HCT116 (cell line): Measurements from ENCODE around the gene DPYD. TPM values are rescaled to one million over a fixed set of nuclear protein-coding genes. Genes with fewer than 3 reads are reported as not detected.

Experiments used
- ATAC-seq: fragments of 200-7000 bp; cut with Tn5 transposase; 2 replicates; pipeline ENCODE4 v1.9.1; 2020; ENCODE audit warnings: mild to moderate bottlenecking, moderate library complexity
- BruUV-seq: library from RNA; stranded (reverse); fragments of 400-500 nt; replicated peaks from 2 replicates; lab custom pipeline; 2021; lab: Mats Ljungman, UMichigan
- CTCF ChIA-PET: fragments of 300-600 bp; sonication (Branson Sonifier 250); formaldehyde crosslinking; loops from one replicate; lab custom pipeline; 2021; ENCODE audit warnings: antibody characterized with exemption; lab: Charles Lee
- POLR2A ChIA-PET: fragments of 300-600, 350-600 bp; sonication (Branson Sonifier 250); formaldehyde crosslinking; loops from one replicate; lab custom pipeline; 2021; ENCODE audit warnings: antibody characterized with exemption; lab: Charles Lee
- RAD21 ChIA-PET, 2 experiments: fragments of 300-600 bp; sonication (Branson Sonifier 250); formaldehyde crosslinking; loops; one replicate each; lab custom pipeline; 2023; ENCODE audit warnings: low total read pairs in 2 of 2; ENCODE audit not compliant: uncharacterized antibody in 2 of 2, unreplicated experiment in 2 of 2, low non-redundant PET in 1 of 2; lab: Charles Lee
- DNase-seq: peaks from one replicate; pipeline ENCODE4 v3.0.0-alpha.2; 2010; ENCODE audit warnings: low read depth, low spot score
- H2AFZ ChIP-seq: fragments of 200-600 bp; shearing (Covaris generic), sonication (generic); 2 replicates; pipeline ENCODE4 v1.6.1; 2017; ENCODE audit warnings: low read depth, mixed run types, mixed read lengths, antibody characterized with exemption, low read length; ENCODE audit not compliant: poor library complexity, severe bottlenecking
- H3K27ac ChIP-seq: 2 replicates; pipeline ENCODE4 v1.5.1; 2012; ENCODE audit warnings: low read depth, low read length
- H3K27me3 ChIP-seq: fragments of 200-600 bp; sonication (generic); 2 replicates; pipeline ENCODE4 v1.6.1; 2016; ENCODE audit warnings: mixed run types, low read length, mixed read lengths; ENCODE audit not compliant: insufficient read depth
- H3K36me3 ChIP-seq, 2 experiments: fragments of 200-500 bp in 1 of 2; fragments of 200-600 bp in 1 of 2; sonication (Bioruptor generic) in 1 of 2; sonication (generic) in 1 of 2; 2 replicates each; pipeline versions ENCODE4 v1.5.1 to v1.6.1; 2014 to 2016; ENCODE audit warnings: low read length in 2 of 2, inconsistent platforms in 1 of 2, mixed read lengths in 1 of 2, mixed run types in 1 of 2; ENCODE audit not compliant: insufficient read depth in 2 of 2, control insufficient read depth in 1 of 2
- H3K4me1 ChIP-seq, 2 experiments: fragments of 200-600 bp in 1 of 2; sonication (generic) in 1 of 2; 2 replicates each; pipeline versions ENCODE4 v1.5.1 to v1.6.1; 2012 to 2017; ENCODE audit warnings: low read length in 2 of 2, inconsistent platforms in 1 of 2, mild to moderate bottlenecking in 1 of 2, mixed read lengths in 1 of 2, mixed run types in 1 of 2, moderate library complexity in 1 of 2; ENCODE audit not compliant: insufficient read depth in 2 of 2, control insufficient read depth in 1 of 2
- H3K4me2 ChIP-seq: fragments of 200-600 bp; sonication (generic); 2 replicates; pipeline ENCODE4 v1.6.1; 2017; ENCODE audit warnings: mixed run types, low read length, mixed read lengths
- H3K4me3 ChIP-seq, 2 experiments: fragments of 200-600 bp in 1 of 2; sonication (generic) in 1 of 2; replicated peaks in 1 of 2; 2 replicates each; pipeline ENCODE4 v1.5.1; 2011 to 2016; ENCODE audit warnings: low read length in 2 of 2, control low read depth in 1 of 2, low read depth in 1 of 2, mild to moderate bottlenecking in 1 of 2, mixed read lengths in 1 of 2, mixed run types in 1 of 2
- H3K79me2 ChIP-seq: fragments of 200-600 bp; sonication (generic); 2 replicates; pipeline ENCODE4 v1.6.1; 2017; ENCODE audit warnings: mild to moderate bottlenecking, mixed run types, low read length, moderate library complexity, mixed read lengths; ENCODE audit not compliant: insufficient read depth
- H3K9ac ChIP-seq: fragments of 200-600 bp; sonication (generic); 2 replicates; pipeline ENCODE4 v1.6.1; 2016; ENCODE audit warnings: low read length, mixed read lengths
- H3K9me2 ChIP-seq: fragments of 200-600 bp; sonication (generic), shearing (Covaris generic); 2 replicates; pipeline ENCODE4 v1.6.1; 2017; ENCODE audit warnings: mixed run types, mild to moderate bottlenecking, moderate library complexity; ENCODE audit not compliant: insufficient read depth
- H3K9me3 ChIP-seq, 2 experiments: fragments of 200-500 bp in 1 of 2; fragments of 200-600 bp in 1 of 2; sonication (Bioruptor generic) in 1 of 2; sonication (generic) in 1 of 2; 2 replicates each; pipeline ENCODE4 v1.6.1; 2014 to 2017; ENCODE audit warnings: low read length in 2 of 2, mixed read lengths in 2 of 2, inconsistent platforms in 1 of 2, low read depth in 1 of 2, mild to moderate bottlenecking in 1 of 2, mixed run types in 1 of 2, moderate library complexity in 1 of 2; ENCODE audit not compliant: control insufficient read depth in 1 of 2, insufficient read depth in 1 of 2
- H4K20me1 ChIP-seq: fragments of 200-600 bp; sonication (generic), shearing (Covaris generic); 2 replicates; pipeline ENCODE4 v1.6.1; 2017; ENCODE audit warnings: mixed run types, mild to moderate bottlenecking, moderate library complexity; ENCODE audit not compliant: insufficient read depth
- CBX3 ChIP-seq: IDR thresholded peaks from 2 replicates; pipeline ENCODE4 v1.6.1; 2012; ENCODE audit warnings: low read depth
- EZH2 ChIP-seq: fragments of 200-600 bp; sonication (generic); IDR thresholded peaks from 2 replicates; pipeline ENCODE4 v1.6.1; 2017; ENCODE audit warnings: antibody characterized with exemption, mixed run types
- EZH2phosphoT487 ChIP-seq: fragments of 200-600 bp; IDR thresholded peaks from 2 replicates; pipeline ENCODE4 v1.6.1; 2018; ENCODE audit warnings: antibody characterized with exemption, borderline replicate concordance
- FOSL1 ChIP-seq: IDR thresholded peaks from 2 replicates; pipeline ENCODE4 v1.6.1; 2012; ENCODE audit warnings: low read depth
- MAX ChIP-seq: IDR thresholded peaks from 2 replicates; pipeline ENCODE4 v1.6.1; 2012
- POLR2A ChIP-seq: IDR thresholded peaks from 2 replicates; pipeline ENCODE4 v1.7.0; 2011; ENCODE audit warnings: borderline replicate concordance; ENCODE audit not compliant: insufficient read depth, insufficient read length; ENCODE audit errors: extremely low read depth
- RAD21 ChIP-seq: IDR thresholded peaks from 2 replicates; pipeline ENCODE4 v1.6.1; 2012; ENCODE audit warnings: low read depth, mild to moderate bottlenecking
- REST ChIP-seq: IDR thresholded peaks from 2 replicates; pipeline ENCODE4 v1.6.1; 2012; ENCODE audit warnings: low read depth
- SIN3A ChIP-seq: IDR thresholded peaks from 2 replicates; pipeline ENCODE4 v1.6.1; 2012; ENCODE audit warnings: low read depth
- SP1 ChIP-seq: IDR thresholded peaks from 2 replicates; pipeline ENCODE4 v1.6.1; 2012; ENCODE audit warnings: low read depth
- ZFX ChIP-seq: fragments of 450-650 bp; IDR thresholded peaks from 2 replicates; pipeline ENCODE4 v1.6.1; 2017
- intact Hi-C: fragments of 100-400 bp; cut with micrococcal nuclease; formaldehyde crosslinking; loops from 2 replicates; pipeline ENCODE4 v1.10.0; 2022
- total RNA-seq: library from RNA; stranded (reverse); gene quantifications from one replicate; pipeline ENCODE4 v1.2.1, GENCODE V29; 2021; ENCODE audit not compliant: unreplicated experiment

Gene DPYD
- total RNA-seq, 1 experiment from 2014 or later, result 1.7 TPM

- Histone ChIP-seq H3K27me3 (no peaks in the 10 kb centered on the region), H2AFZ (no peak overlapping the region), H3K27ac (no peak overlapping the region), H3K4me2 (no peak overlapping the region), H3K9me2 (no peaks in the 10 kb centered on the region), H3K36me3 (no peaks in the 10 kb centered on the region), H3K4me3 (no peak overlapping the region), H3K79me2 (no peaks in the 10 kb centered on the region), H3K9me3 (no peaks in the 10 kb centered on the region), H3K4me1 (peaks cover 0 to under 1% of the 10 kb centered on the region in 2 experiments; a peak in 1 of 4 replicates), H4K20me1 (no peaks in the 10 kb centered on the region), H3K9ac (no peak overlapping the region)
- TF ChIP-seq EZH2phosphoT487 (no peak), SIN3A (no peak), POLR2A (no peak), REST (no peak), RAD21 (no peak), SP1 (no peak), CBX3 (no peak)
- ChIA-PET RAD21 (no interaction called here), POLR2A (no interaction called here), CTCF (no interaction called here)
- ATAC-seq (no peak), DNase-seq (no peak)
- BruUV-seq, result no TSS peak
- intact Hi-C loops, result no loop called here
These were observed 76.2 kb downstream of the DPYD start for GRCh38 chr1:97844552-97845089.

GRCh38 chr1:97841338-97841737 lies 79.5 kb downstream of the DPYD start:
- intact Hi-C loops, result no loop called here
- no peaks in the 10 kb centered on the region for H3K9me3 ChIP-seq

More at GRCh38 chr1:97841338-97841737, 79.5 kb downstream of the DPYD start:
- DNase-seq (no peak), ATAC-seq (no peak)
- Histone ChIP-seq H3K79me2 (no peaks in the 10 kb centered on the region), H3K9ac (no peak overlapping the region), H3K4me3 (no peak overlapping the region), H3K4me2 (no peak overlapping the region), H3K27ac (no peak overlapping the region), H3K27me3 (no peaks in the 10 kb centered on the region), H4K20me1 (no peaks in the 10 kb centered on the region), H2AFZ (no peak overlapping the region), H3K4me1 (no peaks in the 10 kb centered on the region), H3K9me2 (no peaks in the 10 kb centered on the region), H3K36me3 (no peaks in the 10 kb centered on the region)
- CTCF ChIA-PET, result no interaction called here
- no TSS peak for BruUV-seq
- TF ChIP-seq SP1, result no peak
- no peak for TF ChIP-seq CBX3
- no peak for TF ChIP-seq MAX
- TF ChIP-seq REST, result no peak
- TF ChIP-seq EZH2, result no peak
- TF ChIP-seq ZFX, result no peak
- TF ChIP-seq FOSL1, result no peak
- POLR2A ChIA-PET, result no interaction called here
- RAD21 ChIA-PET, result no interaction called here
